Karpas-422 (cell line): Measurements from ENCODE around the gene FNDC3A. TPM values are rescaled to one million over a fixed set of nuclear protein-coding genes. Genes with fewer than 3 reads are reported as not detected.
A peak's percentile ranks its signal among the peaks of the same experiment; 100 is the strongest.
"Not testable (repeated sequence)": the region's sequence is repeated elsewhere in the genome, so short reads cannot be mapped to it uniquely, and the experiment has no call there.

Source experiments
- DNase-seq: peaks from one replicate; pipeline ENCODE4 v3.0.0-alpha.2; 2015
- H2AFZ ChIP-seq: fragments of 200-600 bp; sonication (generic); 2 replicates; pipeline ENCODE4 v1.6.1; 2014; ENCODE audit warnings: antibody characterized with exemption, low read length, mixed read lengths
- H3K27ac ChIP-seq: fragments of 200-600 bp; sonication (generic); 2 replicates; pipeline ENCODE4 v1.5.1; 2014; ENCODE audit warnings: mild to moderate bottlenecking, low read length, moderate library complexity
- H3K27me3 ChIP-seq: fragments of 200-600 bp; sonication (generic); 2 replicates; pipeline ENCODE4 v1.6.1; 2014; ENCODE audit warnings: low read length, mixed read lengths
- H3K36me3 ChIP-seq: fragments of 200-600 bp; sonication (generic); 2 replicates; pipeline ENCODE4 v1.6.1; 2014; ENCODE audit warnings: low read length, mixed read lengths; ENCODE audit not compliant: insufficient read depth
- H3K4me1 ChIP-seq: fragments of 200-600 bp; sonication (generic); 2 replicates; pipeline ENCODE4 v1.6.1; 2014; ENCODE audit warnings: mild to moderate bottlenecking, low read length, mixed read lengths
- H3K4me2 ChIP-seq: fragments of 200-600 bp; sonication (generic); 2 replicates; pipeline ENCODE4 v1.6.1; 2014; ENCODE audit warnings: low read length, low read depth, mild to moderate bottlenecking; ENCODE audit not compliant: poor library complexity, severe bottlenecking
- H3K4me3 ChIP-seq: fragments of 200-600 bp; sonication (generic); 2 replicates; pipeline ENCODE4 v1.5.1; 2014; ENCODE audit warnings: mild to moderate bottlenecking, antibody characterized with exemption, low read length, mixed read lengths
- H3K79me2 ChIP-seq: fragments of 200-600 bp; sonication (generic); 2 replicates; pipeline ENCODE4 v1.6.1; 2014; ENCODE audit warnings: mild to moderate bottlenecking, low read length, mixed read lengths
- H3K9ac ChIP-seq: fragments of 200-600 bp; sonication (generic); 2 replicates; pipeline ENCODE4 v1.6.0; 2014; ENCODE audit warnings: low read length
- H3K9me2 ChIP-seq: fragments of 200-600 bp; sonication (generic), shearing (Covaris generic); replicated peaks from 2 replicates; pipeline ENCODE4 v1.6.0; 2014; ENCODE audit warnings: mild to moderate bottlenecking, low read length, moderate library complexity; ENCODE audit not compliant: insufficient read depth
- H3K9me3 ChIP-seq: fragments of 300-700, 200-600 bp; sonication (generic); 2 replicates; pipeline ENCODE4 v1.6.1; 2014; ENCODE audit warnings: low read length, mixed read lengths
- H4K20me1 ChIP-seq: fragments of 200-600 bp; sonication (generic); 2 replicates; pipeline ENCODE4 v1.6.1; 2014; ENCODE audit warnings: mild to moderate bottlenecking, antibody characterized with exemption, low read length, low read depth; ENCODE audit not compliant: insufficient read depth
- total RNA-seq: library from RNA; depleted of rRNA; stranded (reverse); fragments of >200 nt; shearing (Covaris generic); gene quantifications from 2 replicates; pipeline ENCODE4 v1.2.3, GENCODE V29; 2014; ENCODE audit warnings: low replicate concordance

Gene FNDC3A
- total RNA-seq, 1 experiment from 2014 or later: 36.0 TPM

- H3K4me3 ChIP-seq: no peak overlapping the region
- H3K9ac ChIP-seq: no peak overlapping the region
- no peaks in the 10 kb centered on the region for H4K20me1 ChIP-seq
- H3K79me2 ChIP-seq: no peaks in the 10 kb centered on the region
- H2AFZ ChIP-seq: no peak overlapping the region
- no peaks in the 10 kb centered on the region for H3K9me3 ChIP-seq
- no peaks in the 10 kb centered on the region for H3K36me3 ChIP-seq
- DNase-seq: no peak
- H3K4me1 ChIP-seq: peaks cover 3% of the 10 kb centered on the region
- no peak overlapping the region for H3K27ac ChIP-seq
- H3K9me2 ChIP-seq: no peaks in the 10 kb centered on the region
- no peaks in the 10 kb centered on the region for H3K27me3 ChIP-seq
- H3K4me2 ChIP-seq: no peak overlapping the region
These were observed 87.8 kb downstream of the FNDC3A start for GRCh38 chr13:49063497-49063896.

- H4K20me1 ChIP-seq: no peaks in the 10 kb centered on the region
- no peak overlapping the region for H2AFZ ChIP-seq
- DNase-seq: no peak
- H3K4me1 ChIP-seq: peaks cover 6% of the 10 kb centered on the region; the same call in 1 of the 2 replicates
- H3K27ac ChIP-seq: no peak overlapping the region
- H3K4me3 ChIP-seq: no peak overlapping the region
- no peak overlapping the region for H3K9ac ChIP-seq
- no peaks in the 10 kb centered on the region for H3K9me3 ChIP-seq
- H3K27me3 ChIP-seq: no peaks in the 10 kb centered on the region
- no peaks in the 10 kb centered on the region for H3K36me3 ChIP-seq
- H3K79me2 ChIP-seq: no peaks in the 10 kb centered on the region
- no peaks in the 10 kb centered on the region for H3K9me2 ChIP-seq
- no peak overlapping the region for H3K4me2 ChIP-seq
These were observed 88.8 kb downstream of the FNDC3A start for GRCh38 chr13:49064476-49064875.

DNA sequence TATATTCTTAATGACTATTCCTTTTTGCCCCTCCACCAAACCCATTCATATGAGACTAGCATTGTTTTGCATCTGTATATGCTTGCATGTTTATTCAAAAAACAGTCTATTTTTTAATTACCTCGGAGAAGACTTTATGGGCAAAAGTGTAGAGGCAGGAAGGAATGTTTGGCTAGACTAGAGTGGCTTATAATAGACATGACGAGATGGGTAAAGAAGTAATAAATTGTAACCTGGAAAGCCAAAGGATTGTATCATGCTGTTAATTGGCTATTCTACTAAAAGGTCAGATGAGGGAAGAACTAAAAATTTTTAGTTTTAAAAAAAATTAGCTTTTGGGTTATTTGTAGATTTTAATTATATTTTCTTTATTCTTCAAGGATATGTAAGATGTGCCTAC lies 91.1 kb downstream of the FNDC3A start:
- no peaks in the 10 kb centered on the region for H3K79me2 ChIP-seq
- H3K9ac ChIP-seq: no peak overlapping the region
- no peak overlapping the region for H3K4me2 ChIP-seq
- H2AFZ ChIP-seq: no peak overlapping the region
- no peaks in the 10 kb centered on the region for H3K36me3 ChIP-seq
- DNase-seq: no peak
- no peak overlapping the region for H3K4me3 ChIP-seq
- H3K9me3 ChIP-seq: no peaks in the 10 kb centered on the region
- H3K9me2 ChIP-seq: no peaks in the 10 kb centered on the region
- no peak overlapping the region for H3K27ac ChIP-seq
- peaks cover 9% of the 10 kb centered on the region; the same call in 1 of the 2 replicates for H3K4me1 ChIP-seq
- no peaks in the 10 kb centered on the region for H3K27me3 ChIP-seq
- H4K20me1 ChIP-seq: no peaks in the 10 kb centered on the region

DNA sequence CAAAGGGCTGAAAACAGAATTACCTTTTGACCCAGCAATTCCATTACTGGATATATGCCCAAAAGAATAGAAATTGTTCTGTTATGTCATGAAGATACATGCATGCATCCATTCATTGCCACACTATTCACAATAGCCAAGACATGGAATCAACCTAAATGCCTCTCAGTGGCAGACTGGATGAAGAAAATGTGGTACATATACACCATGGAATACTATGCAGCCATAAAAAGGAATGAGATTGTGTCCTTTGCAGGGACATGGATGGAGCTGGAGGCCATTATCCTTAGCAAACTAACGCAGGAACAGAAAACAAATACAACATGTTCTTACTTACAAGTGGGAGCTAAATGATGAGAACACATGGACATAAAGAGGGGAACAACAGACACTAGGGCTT lies 92.8 kb downstream of the FNDC3A start:
- H3K4me2 ChIP-seq, H3K27me3 ChIP-seq, H3K4me3 ChIP-seq, H3K9ac ChIP-seq, H3K36me3 ChIP-seq, H3K9me2 ChIP-seq, DNase-seq, H2AFZ ChIP-seq, H3K27ac ChIP-seq, H3K79me2 ChIP-seq, H4K20me1 ChIP-seq, H3K4me1 ChIP-seq, H3K9me3 ChIP-seq: not testable (repeated sequence)

DNA sequence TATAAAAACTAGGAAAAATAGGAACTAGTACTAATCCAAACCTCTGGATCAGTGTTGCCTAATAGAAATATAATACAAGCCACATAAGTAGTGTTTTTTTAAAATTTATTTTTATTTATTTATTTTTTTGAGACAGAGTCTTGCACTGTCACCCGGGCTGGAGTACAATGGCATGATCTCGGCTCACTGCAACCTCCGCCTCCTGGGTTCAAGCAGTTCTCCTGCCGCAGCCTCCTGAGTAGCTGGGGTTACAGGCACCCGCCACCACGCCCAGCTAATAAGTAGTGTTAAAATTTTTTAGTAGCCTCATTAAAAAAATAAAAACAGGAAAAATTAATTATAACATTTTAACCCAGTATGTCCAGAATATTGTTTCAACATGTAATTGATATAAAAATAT lies 94.3 kb downstream of the FNDC3A start:
- H3K4me1 ChIP-seq, H3K4me3 ChIP-seq, H3K9ac ChIP-seq, H3K27me3 ChIP-seq, H3K9me2 ChIP-seq, H3K9me3 ChIP-seq, H2AFZ ChIP-seq, H3K36me3 ChIP-seq, H4K20me1 ChIP-seq, H3K27ac ChIP-seq, DNase-seq, H3K79me2 ChIP-seq, H3K4me2 ChIP-seq: not testable (repeated sequence)

DNA sequence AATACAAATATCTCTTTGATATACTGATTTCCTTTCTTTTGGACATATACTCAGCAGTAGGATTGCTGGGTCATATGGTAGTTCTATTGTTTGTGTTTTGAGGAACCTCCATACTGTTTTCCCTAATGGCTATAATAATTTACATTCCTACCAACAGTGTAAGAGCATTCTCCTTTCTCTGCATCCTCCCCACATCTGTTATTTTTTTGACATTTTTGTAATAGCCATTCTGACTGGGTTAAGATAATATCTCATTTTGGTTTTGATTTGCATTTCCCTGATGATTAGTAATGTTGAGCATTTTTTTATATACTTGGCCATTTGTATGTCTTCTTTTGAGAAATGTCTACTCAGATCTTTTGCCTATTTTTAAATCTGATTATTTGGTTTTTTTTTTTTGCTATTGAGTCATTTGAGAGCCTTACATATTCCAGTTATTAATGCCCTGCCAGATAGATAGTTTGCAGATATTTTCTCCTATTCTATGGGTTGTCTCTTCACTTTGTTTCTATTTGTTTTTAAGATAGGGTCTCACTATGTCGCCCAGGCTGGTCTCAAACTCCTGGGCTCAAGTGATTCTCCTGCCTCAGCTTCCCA lies 95.7 kb downstream of the FNDC3A start:
- H3K9ac ChIP-seq: no peak overlapping the region
- no peaks in the 10 kb centered on the region for H3K9me3 ChIP-seq
- no peaks in the 10 kb centered on the region for H3K36me3 ChIP-seq
- no peak overlapping the region for H2AFZ ChIP-seq
- no peaks in the 10 kb centered on the region for H3K27me3 ChIP-seq
- no peaks in the 10 kb centered on the region for H3K79me2 ChIP-seq
- no peak overlapping the region for H3K4me3 ChIP-seq
- no peak overlapping the region for H3K4me2 ChIP-seq
- no peak for DNase-seq
- no peaks in the 10 kb centered on the region for H3K9me2 ChIP-seq
- H3K27ac ChIP-seq: no peak overlapping the region
- H4K20me1 ChIP-seq: no peaks in the 10 kb centered on the region
- peaks cover 6% of the 10 kb centered on the region; the same call in 1 of the 2 replicates for H3K4me1 ChIP-seq

- DNase-seq: no peak
- Histone ChIP-seq H3K9me2 (no peaks in the 10 kb centered on the region), H3K79me2 (no peaks in the 10 kb centered on the region), H4K20me1 (no peaks in the 10 kb centered on the region), H3K4me1 (peaks cover 39% of the 10 kb centered on the region), H2AFZ (no peak overlapping the region), H3K27me3 (no peaks in the 10 kb centered on the region), H3K9ac (no peak overlapping the region), H3K36me3 (no peaks in the 10 kb centered on the region), H3K4me3 (no peak overlapping the region), H3K4me2 (peak overlapping the region; percentile 39), H3K9me3 (no peaks in the 10 kb centered on the region), H3K27ac (no peak overlapping the region)
These were observed 107.2 kb downstream of the FNDC3A start for GRCh38 chr13:49082653-49083536.

GRCh38 chr13:49084961-49085360 lies 109.2 kb downstream of the FNDC3A start:
- Histone ChIP-seq H3K27ac (no peak overlapping the region), H3K79me2 (no peaks in the 10 kb centered on the region), H3K36me3 (no peaks in the 10 kb centered on the region), H2AFZ (no peak overlapping the region), H4K20me1 (no peaks in the 10 kb centered on the region), H3K27me3 (no peaks in the 10 kb centered on the region), H3K4me2 (no peak overlapping the region), H3K9me2 (no peaks in the 10 kb centered on the region), H3K9ac (no peak overlapping the region), H3K4me1 (peaks cover 39% of the 10 kb centered on the region), H3K4me3 (no peak overlapping the region), H3K9me3 (no peaks in the 10 kb centered on the region)
- DNase-seq: no peak
